HG03196 (cell line): Measurements from ENCODE around the gene PXDN.

ENCODE experiments used
- ATAC-seq: cut with Tn5 transposase; IDR thresholded peaks from one replicate; pipeline ENCODE4 v1.9.1; 2021; ENCODE audit not compliant: unreplicated experiment

The PXDN gene

GRCh38 chr2:1651121-1652033 lies 92.9 kb downstream of the PXDN start:
- ATAC-seq, result no peak

- no peak for ATAC-seq
Observed at GRCh38 chr2:1650085-1650872, 94.0 kb downstream of the PXDN start.

GRCh38 chr2:1649103-1650084 lies 94.9 kb downstream of the PXDN start:
- ATAC-seq, result no peak

DNA sequence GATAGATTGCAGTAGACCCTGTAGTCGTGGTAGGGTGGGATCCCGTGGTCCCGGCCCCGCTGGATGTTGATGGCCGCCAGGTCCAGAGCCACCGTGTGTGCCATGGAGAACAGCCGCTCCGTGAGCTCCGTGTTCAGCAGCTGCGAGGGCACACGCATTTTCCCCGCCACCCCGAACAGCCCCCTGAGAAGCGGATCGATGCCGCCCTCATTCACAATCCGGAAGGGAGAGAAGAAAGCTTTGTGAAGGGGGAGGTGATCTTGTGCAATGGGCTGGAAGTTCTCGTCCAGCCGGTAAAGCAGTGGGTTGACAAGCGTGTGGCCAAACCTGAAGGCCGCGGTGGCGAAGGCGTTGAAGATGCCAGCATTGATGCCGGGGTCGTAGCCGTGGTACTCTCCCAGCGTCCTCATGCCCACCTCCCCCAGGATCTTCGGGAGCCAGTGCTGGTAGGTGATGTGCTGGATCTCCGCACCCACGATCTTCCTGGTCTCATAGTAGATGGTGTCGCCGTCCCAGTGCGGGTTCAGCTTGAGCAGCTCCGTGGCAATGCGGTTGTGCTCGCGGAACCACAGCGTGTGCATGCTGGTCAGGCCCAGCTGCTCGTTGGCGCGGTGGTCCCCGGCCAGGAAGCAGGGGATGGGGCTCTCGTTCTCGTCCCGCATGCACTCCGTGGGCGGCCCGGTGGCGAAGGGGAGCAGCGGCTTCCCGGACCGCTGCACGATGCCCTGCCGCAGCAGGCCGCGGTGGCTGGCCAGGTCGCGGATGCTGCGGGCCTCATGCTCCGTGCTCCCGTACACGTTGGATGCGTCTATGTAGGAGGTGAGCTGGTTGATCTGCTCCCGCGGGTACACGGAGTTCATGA lies 95.8 kb downstream of the PXDN start:
- ATAC-seq, result no peak

- no peak for ATAC-seq
Observed at GRCh38 chr2:1647417-1648240, 96.7 kb downstream of the PXDN start.

DNA sequence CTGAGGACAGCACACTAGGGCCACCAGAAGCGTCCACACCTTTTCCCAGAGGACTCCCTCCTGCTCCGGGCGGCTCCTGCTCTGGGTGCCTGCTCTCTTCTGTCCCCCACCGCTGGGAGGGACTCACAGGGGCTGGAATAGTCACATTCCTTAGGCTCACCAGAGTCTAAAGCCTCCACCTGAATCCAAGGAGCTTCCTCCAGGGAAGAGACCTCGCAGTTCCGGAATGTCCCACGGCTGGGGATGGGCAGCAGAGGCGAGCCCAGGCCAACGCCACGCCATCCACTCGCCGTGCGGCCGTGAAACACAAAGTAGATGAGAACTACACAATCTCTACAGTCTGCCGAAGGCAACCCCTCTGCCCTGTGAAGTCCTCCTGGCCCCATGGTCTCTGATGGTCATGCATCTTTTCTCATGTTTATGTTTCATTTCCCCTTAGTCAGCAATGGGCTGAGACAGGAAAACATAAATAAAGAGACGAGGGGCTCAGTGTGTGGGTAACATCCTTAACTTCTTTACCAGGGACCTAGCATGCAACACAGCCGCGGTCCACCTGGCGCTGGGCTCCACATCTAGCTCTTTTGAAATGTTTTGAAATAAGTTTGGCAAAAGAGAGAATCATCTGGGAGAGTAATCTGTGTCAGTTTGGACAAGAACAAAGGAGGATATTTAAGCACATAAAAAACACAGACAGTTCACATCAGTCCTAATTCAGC lies 98.4 kb downstream of the PXDN start:
- ATAC-seq, result no peak

DNA sequence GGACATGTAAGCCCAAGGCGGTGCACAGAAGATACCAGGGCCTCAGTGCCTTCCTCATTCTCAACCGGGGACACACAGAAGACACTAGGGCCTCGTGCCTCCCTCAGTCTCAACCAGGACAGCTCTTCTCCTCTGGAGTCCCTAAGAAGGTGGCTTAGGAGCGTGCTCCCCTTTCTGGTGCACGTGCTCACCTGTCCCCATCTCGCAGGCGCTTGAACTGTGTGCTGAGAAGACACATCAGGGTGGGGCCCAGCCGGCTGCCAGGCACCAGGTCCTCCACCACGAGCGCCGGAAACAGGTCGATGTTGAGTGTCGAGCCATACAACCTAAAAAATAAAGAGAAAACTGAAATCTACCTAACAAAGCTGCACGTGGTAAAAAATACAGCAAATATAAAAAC lies 99.9 kb downstream of the PXDN start:
- no peak for ATAC-seq

DNA sequence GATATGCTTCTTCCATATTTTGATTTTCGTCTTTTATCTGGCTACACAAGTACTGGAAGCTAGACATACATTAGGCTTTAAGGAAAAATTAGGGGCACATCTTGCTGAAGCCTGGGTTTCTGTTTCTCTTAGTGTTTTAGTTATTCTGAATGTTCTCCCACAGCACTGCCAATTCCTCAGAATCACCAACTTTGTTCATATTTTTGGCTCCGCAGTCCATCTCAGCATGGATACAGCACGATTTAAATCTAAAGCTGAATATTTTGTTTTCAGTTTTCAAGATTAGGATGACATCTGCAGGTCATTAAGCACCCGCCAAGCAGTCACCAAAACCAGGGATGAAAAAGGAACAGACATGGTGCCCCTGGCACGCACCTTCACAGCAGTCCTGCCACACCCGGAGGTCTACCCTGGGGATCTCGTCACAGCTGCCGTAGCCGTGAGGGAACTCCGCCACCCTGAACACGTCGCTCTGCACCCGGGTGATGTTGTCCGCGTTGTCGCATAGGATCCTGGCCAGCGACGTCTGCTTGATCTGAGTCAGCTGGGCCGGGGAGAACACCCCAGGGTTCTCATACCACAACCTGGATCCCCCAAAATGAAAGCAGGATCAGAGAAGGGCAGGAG lies 101.2 kb downstream of the PXDN start:
- no peak for ATAC-seq

GRCh38 chr2:1642066-1642861 lies 102.1 kb downstream of the PXDN start:
- no peak for ATAC-seq

- no peak for ATAC-seq
Observed at GRCh38 chr2:1641523-1641922, 102.8 kb downstream of the PXDN start.

DNA sequence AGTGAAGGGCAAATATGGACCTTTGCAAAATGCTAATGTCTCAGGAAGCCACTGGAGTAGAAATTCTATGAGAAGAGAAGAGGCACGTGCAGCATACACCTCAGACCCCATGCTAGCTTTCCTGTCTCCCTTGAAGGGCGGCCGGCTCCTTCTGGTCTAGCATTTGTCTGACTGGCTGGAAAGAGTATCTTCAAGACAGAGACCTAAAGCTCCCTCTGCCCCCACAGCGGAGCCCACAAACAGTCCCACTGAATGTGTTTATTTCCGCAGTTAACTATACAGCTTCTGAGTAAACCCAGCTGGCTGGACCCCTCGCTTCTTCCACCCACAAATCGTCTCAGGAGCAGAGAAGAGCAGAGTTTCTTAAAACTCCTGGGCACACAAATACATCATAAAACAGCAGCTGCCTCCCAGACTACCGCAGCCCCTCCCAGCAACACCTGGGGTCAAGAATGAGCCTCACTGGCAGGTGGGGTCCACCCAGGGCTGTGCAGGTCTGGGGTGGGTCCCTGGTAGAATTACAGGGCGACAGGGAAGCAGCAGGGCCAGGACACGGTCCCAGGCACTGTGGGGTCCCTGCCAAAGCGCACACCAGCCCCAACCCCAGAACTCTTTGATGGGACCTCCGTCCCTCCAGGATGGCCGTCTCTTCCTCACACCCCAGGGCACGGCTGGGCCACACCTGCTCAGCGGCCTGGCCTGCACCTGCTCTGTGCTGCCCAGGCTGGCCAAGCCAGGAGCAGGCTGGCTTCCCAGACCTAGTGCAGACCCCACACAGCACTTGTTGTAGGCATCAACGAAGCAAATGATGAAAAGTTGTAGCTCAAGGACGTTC lies 103.8 kb downstream of the PXDN start:
- no peak for ATAC-seq

- no peak for ATAC-seq
Observed at GRCh38 chr2:1639086-1639858, 105.0 kb downstream of the PXDN start.

GRCh38 chr2:1638281-1638860 lies 105.9 kb downstream of the PXDN start:
- no peak for ATAC-seq

DNA sequence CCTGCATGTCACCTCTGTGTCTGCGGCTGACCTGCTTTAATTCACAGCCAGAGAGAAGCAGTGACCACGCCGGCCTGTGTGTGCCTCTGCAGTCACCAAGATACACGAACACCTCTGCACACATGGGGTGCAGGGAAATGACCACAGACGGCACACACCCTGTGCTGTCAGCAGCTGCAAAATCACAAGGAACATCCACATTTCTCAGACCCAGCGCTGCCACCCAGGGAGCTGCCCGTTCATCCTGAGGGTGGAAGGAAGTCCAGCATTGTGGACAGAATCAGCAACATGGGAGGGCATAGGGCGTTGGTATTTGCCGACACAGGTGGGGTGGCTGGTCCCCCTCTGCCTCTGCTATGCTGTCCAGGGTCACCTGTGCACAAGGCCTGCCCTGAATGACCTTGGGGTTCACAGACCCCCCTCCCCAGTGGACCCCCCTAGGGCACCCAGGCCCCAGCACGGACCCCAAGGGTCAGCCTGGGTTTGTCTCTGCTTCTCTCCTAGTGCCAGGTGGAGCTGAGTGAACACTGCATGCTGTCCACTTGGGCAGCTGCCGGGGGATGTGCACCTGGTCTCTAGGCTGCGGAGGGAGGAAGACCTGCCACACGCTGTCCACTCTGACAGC lies 107.4 kb downstream of the PXDN start:
- no peak for ATAC-seq

DNA sequence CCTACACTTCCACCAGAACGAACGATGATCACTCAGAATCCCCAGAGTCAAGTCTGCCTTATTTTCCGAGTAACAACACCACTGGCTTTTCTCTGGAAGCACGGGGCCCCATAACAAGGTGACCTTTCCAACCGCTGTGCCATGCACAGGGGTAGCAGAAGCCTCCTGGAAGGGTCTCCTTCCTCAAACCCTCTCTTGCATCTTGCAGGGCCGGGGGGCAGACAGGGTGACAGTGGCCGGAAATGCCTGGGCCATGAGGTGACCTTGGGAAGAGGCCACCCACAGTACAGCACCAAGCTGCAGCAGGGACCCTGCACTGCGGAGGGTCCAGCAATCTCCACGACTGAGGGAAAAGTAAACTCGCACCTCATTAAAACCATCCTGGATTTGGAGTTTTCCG lies 108.5 kb downstream of the PXDN start:
- no peak for ATAC-seq
